WI38 (cell line): ENCODE measurements around the gene TSC22D2.
"Not testable (repeated sequence)": the region's sequence is repeated elsewhere in the genome, so short reads cannot be mapped to it uniquely, and the experiment has no call there.

Source experiments
- H3K4me3 ChIP-seq: 2 replicates; pipeline ENCODE4 v1.5.1; 2011; ENCODE audit warnings: low read depth, mild to moderate bottlenecking, control low read depth, low read length
- CTCF ChIP-seq: IDR thresholded peaks from 2 replicates; pipeline ENCODE4 v1.5.1; 2012; ENCODE audit warnings: low read depth, mild to moderate bottlenecking, control low read depth, low read length

The TSC22D2 gene

GRCh38 chr3:150469031-150469930 lies 61.2 kb downstream of the TSC22D2 start:
- no peak overlapping the region for H3K4me3 ChIP-seq
- no peak for TF ChIP-seq CTCF

- TF ChIP-seq CTCF = no peak
- H3K4me3 ChIP-seq = no peak overlapping the region
These were observed 62.0 kb downstream of the TSC22D2 start for GRCh38 chr3:150469931-150470740.

- no peak for TF ChIP-seq CTCF
- no peak overlapping the region for H3K4me3 ChIP-seq
These were observed 64.3 kb downstream of the TSC22D2 start for GRCh38 chr3:150472421-150472820.

GRCh38 chr3:150473161-150473560 lies 65.1 kb downstream of the TSC22D2 start:
- H3K4me3 ChIP-seq = not testable (repeated sequence)

- no peak overlapping the region for H3K4me3 ChIP-seq
- TF ChIP-seq CTCF = no peak
These were observed 71.3 kb downstream of the TSC22D2 start for GRCh38 chr3:150479370-150479769.

GRCh38 chr3:150480877-150481276 lies 72.8 kb downstream of the TSC22D2 start:
- TF ChIP-seq CTCF = no peak
- no peak overlapping the region for H3K4me3 ChIP-seq

GRCh38 chr3:150483226-150483625 lies 75.1 kb downstream of the TSC22D2 start:
- H3K4me3 ChIP-seq = no peak overlapping the region
- TF ChIP-seq CTCF = no peak
